Duodenal mucosa (tissue), 2 donors: ENCODE measurements around the gene LST1.

Experiments
- H3K27ac ChIP-seq: one replicate; pipeline ENCODE4 v1.7.0; 2013; ENCODE audit warnings: low read depth, low read length
- H3K27me3 ChIP-seq, 2 donors: one replicate each; pipeline ENCODE4 v1.7.0; 2013; ENCODE audit warnings: low read length in 2 of 2, control low read depth in 1 of 2; ENCODE audit not compliant: insufficient read depth in 2 of 2, control insufficient read depth in 1 of 2
- H3K36me3 ChIP-seq, 2 donors: one replicate each; pipeline ENCODE4 v1.7.0; 2013; ENCODE audit warnings: low read length in 2 of 2, control low read depth in 1 of 2; ENCODE audit not compliant: insufficient read depth in 2 of 2, control insufficient read depth in 1 of 2
- H3K4me1 ChIP-seq, 2 donors: one replicate each; pipeline ENCODE4 v1.7.0; 2013; ENCODE audit warnings: low read length in 2 of 2, control low read depth in 1 of 2; ENCODE audit not compliant: insufficient read depth in 2 of 2, control insufficient read depth in 1 of 2
- H3K4me3 ChIP-seq, 2 donors: one replicate each; pipeline ENCODE4 v1.7.0; 2013; ENCODE audit warnings: low read length in 2 of 2, low read depth in 1 of 2
- H3K9ac ChIP-seq, 2 donors: one replicate each; pipeline ENCODE4 v1.7.0; 2013; ENCODE audit warnings: low read length in 2 of 2, low read depth in 1 of 2
- H3K9me3 ChIP-seq, 2 donors: one replicate each; pipeline ENCODE4 v1.7.0; 2013; ENCODE audit warnings: low read length in 2 of 2, control low read depth in 1 of 2; ENCODE audit not compliant: control insufficient read depth in 1 of 2

Gene LST1

DNA sequence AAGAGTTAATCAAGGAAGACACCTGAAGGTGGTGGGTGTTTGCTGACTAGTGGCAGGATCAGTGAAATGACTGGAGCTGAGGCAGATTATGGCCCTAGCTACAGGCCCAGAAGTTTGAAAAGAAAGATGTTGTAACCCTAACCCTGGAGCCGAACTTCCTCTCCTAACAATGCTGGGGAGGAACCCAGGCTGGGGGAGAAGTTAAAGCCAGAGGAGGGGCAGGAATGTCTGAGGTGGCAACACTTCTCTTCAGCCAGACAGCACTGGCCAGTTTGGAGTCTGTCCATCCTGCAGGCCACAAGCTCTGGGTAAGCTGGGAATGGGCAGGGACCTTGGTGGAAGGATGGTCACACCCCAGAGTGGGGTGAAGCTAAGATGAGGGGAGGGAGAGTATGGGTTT lies at the start of gene LST1:
Gene LST1, plus strand, starts transcription at position 270 of the 400 bp plus-strand sequence. CDS start 1,023 bp downstream, outside the sequence.
- H3K27ac ChIP-seq, result no peak within 1 kb of the TSS

DNA sequence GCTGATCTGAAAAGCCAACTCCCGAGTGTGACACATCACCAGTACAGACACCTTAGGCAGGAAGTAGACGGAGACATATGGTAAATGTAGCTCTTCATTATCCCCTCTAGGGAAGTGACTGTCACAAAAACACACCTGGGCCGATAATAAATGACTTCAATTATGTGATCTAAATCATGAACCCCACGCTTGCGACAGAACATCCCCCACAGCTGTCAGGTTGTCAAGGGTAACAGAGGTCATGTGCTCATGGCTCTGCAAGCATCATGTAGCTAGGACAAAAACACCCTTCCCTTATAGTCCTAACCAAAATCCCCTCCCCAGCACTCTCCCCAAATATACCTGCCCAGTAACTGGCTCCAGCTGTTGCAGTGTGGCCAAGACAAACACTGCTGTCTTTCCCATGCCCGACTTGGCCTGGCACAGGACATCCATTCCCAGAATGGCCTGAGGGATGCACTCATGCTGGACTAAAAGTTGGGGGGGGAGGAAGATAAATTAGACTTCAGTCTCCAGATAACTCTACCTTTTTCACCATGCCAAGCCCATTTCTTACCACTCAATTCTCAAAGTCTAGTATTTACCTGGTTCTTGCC lies 47.2 kb upstream of the LST1 start:
- Histone ChIP-seq H3K4me1 (peaks cover 26% of the 10 kb centered on the region in 2 donors), H3K27ac (no peak overlapping the region), H3K9ac (peak overlapping the region in 1 of 2 donors; percentile 95), H3K27me3 (no peaks in the 10 kb centered on the region), H3K36me3 (peaks cover 46 to 64% of the 10 kb centered on the region in 2 donors), H3K4me3 (peak overlapping the region in 1 of 2 donors; percentile 85), H3K9me3 (no peaks in the 10 kb centered on the region)

More for the DNA sequence above, at the start of gene LST1:
- H3K36me3 ChIP-seq, result no peaks in the 10 kb centered on the region
- no peaks in the 10 kb centered on the region for H3K9me3 ChIP-seq
- H3K9ac ChIP-seq, result peak within 1 kb of the TSS in 1 of 2 donors; percentile 34
- H3K27me3 ChIP-seq, result peaks cover 0 to 5% of the 10 kb centered on the region in 2 donors
- H3K4me1 ChIP-seq, result peaks cover 12 to 27% of the 10 kb centered on the region in 2 donors
- peak within 1 kb of the TSS; percentile 23 to 45 for H3K4me3 ChIP-seq

DNA sequence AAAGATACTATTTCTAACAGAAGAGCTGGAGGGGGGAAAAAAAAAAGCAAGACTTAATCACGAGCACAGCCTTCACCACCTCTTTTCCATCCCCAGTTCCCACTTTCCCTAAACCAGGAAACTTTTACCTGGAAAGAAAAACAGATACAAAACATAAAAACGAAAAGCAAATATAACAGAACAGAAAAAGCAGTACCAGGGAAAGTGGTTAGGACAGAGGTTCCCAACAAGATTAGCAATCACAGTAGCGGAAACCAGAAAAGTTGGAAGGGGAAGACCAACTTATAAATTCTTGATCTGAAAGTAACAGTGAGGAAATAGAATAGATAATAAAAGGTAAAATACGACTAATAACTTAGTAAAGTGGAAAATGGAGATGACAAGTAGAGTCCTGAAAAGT lies 45.4 kb upstream of the LST1 start:
- Histone ChIP-seq H3K36me3 (peaks cover 30 to 46% of the 10 kb centered on the region in 2 donors), H3K4me1 (peaks cover 26% of the 10 kb centered on the region in 2 donors), H3K9me3 (no peaks in the 10 kb centered on the region), H3K9ac (peak overlapping the region; percentile 67 to 95), H3K27me3 (no peaks in the 10 kb centered on the region), H3K4me3 (peak overlapping the region; percentile 85 to 91), H3K27ac (no peak overlapping the region)

DNA sequence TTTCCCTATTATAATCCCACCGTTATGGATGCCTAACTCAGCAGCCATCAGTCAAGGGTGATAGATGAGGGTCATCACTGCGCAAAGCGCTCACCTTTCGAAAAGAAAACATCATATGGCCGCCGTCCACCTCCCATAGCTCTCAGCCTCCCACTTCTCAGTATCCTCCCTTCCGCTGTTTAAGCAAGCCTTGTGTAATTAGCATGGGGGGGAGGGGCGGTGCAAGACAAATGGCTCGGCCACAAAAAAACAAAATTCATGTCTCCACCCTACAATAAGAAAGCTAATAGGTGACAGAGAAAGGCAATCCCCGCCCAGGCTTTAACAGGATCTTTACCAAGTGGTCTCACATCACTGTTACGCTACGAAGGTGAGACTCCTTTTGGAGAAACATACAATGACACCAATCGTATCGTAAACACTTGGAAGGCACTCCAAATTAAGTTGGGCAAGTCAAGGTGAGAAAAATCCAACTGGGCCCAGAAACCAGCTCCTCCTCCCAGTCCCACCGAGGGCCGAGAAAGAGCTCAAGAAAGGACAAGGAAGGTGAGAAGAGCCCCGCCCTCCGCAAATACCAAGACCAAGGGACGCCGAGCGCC lies 44.9 kb upstream of the LST1 start:
- Histone ChIP-seq H3K27me3 (no peaks in the 10 kb centered on the region), H3K9me3 (no peaks in the 10 kb centered on the region), H3K4me1 (peaks cover 26 to 27% of the 10 kb centered on the region in 2 donors), H3K4me3 (peak overlapping the region; percentile 85 to 91), H3K36me3 (peaks cover 24 to 41% of the 10 kb centered on the region in 2 donors), H3K27ac (peak overlapping the region; percentile 89), H3K9ac (peak overlapping the region; percentile 67 to 95)

DNA sequence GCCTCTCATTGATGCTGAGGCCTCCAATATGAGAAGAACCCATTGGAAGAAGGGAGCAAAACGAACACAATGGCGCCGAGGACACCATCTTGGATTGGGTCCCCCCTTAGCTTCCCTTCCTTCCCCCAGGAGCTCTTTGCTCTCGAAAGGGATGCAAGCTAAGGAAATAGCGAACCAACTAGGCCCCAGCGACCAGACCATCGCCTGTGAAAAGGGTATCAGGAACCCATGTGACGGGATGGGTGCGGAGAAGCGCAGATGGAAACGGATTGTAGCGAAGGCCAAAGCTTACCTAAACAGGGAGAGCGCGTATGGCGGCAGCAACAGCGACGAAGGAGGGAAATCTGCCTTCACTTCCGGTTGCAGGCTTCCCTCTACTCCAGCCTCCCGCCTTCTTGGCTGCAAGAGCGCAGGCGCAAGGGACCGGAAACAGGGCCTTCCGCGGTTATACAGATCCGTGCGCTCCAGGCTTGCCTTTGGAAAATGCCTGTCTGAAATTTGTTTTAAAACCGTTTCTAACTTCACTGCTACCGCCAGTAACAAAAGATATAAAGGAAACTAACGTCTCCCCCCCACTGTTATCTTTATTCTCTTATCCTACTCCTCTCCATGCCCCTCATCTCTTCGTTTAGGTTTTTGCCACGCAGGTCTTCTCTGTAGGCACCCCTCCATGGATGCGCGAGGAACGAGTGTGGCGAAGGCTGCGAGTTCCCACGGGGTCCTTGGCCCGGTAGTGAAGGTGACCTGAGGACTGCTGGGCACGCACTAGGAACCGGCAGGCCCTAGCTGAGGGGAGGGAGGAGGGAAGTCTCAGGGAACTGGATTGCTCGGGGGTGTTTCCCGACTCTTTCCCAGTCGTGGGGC lies 44.2 kb upstream of the LST1 start, which contains the start of gene DDX39B:
Gene DDX39B, minus strand, starts transcription at position 346 of the 864 bp plus-strand sequence. CDS start 1,471 bp downstream, outside the sequence.
- Histone ChIP-seq H3K27me3 (no peaks in the 10 kb centered on the region), H3K4me3 (peak within 1 kb of the TSS; percentile 85 to 91), H3K9me3 (no peaks in the 10 kb centered on the region), H3K27ac (peak within 1 kb of the TSS; percentile 89), H3K36me3 (peaks cover 18 to 34% of the 10 kb centered on the region in 2 donors), H3K4me1 (peaks cover 26 to 34% of the 10 kb centered on the region in 2 donors), H3K9ac (peak within 1 kb of the TSS; percentile 67 to 95)

DNA sequence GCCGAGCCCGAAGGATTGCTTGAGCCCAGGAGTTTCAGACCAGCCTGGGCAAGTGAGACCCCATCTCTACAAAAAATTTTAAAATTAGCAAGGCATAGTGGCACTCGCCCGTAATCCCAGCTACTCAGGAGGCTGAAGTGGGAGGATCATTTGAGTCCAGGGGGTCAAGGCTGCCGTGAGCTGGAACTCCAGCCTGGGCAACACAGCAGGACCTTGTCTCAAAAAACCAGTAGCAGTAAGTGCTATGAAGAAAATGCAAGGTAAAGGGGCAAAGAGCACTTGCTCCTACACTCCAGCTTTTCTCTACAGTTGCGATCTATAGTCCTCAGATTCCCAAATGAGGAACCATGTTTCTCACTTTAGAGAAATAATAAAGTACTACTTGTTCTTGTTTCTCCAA lies 42.4 kb upstream of the LST1 start:
- Histone ChIP-seq H3K27ac (no peak overlapping the region), H3K4me1 (peaks cover 32 to 44% of the 10 kb centered on the region in 2 donors)

DNA sequence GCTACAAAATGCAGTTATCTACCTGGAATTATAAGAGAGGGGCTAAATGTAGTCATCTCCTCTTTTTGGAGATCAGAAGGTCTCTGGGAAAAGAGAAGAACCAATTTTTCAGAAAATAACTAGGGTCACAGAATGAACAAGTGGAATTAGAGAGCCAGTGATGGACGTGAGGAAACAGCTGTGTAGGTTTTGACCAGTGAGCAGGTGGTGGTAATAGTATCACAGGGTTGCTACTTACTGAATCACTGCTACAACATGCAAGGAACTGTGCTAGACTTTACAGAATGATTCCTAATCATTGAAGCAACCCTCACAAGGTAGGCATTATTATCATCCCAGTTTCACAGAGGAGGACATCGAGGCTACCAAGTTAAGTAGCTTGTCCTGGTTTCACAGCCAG lies 41.4 kb upstream of the LST1 start:
- H3K36me3 ChIP-seq, result peaks cover 5 to 14% of the 10 kb centered on the region in 2 donors
- no peak overlapping the region for H3K4me3 ChIP-seq
- H3K27me3 ChIP-seq, result no peaks in the 10 kb centered on the region
- no peak overlapping the region for H3K9ac ChIP-seq
- H3K4me1 ChIP-seq, result peaks cover 25 to 35% of the 10 kb centered on the region in 2 donors
- no peak overlapping the region for H3K27ac ChIP-seq
- H3K9me3 ChIP-seq, result no peaks in the 10 kb centered on the region

More for the DNA sequence above, 42.4 kb upstream of the LST1 start:
- H3K9ac ChIP-seq, result no peak overlapping the region
- no peak overlapping the region for H3K4me3 ChIP-seq
- H3K9me3 ChIP-seq, result no peaks in the 10 kb centered on the region
- H3K36me3 ChIP-seq, result peaks cover 15 to 18% of the 10 kb centered on the region in 2 donors
- H3K27me3 ChIP-seq, result no peaks in the 10 kb centered on the region

DNA sequence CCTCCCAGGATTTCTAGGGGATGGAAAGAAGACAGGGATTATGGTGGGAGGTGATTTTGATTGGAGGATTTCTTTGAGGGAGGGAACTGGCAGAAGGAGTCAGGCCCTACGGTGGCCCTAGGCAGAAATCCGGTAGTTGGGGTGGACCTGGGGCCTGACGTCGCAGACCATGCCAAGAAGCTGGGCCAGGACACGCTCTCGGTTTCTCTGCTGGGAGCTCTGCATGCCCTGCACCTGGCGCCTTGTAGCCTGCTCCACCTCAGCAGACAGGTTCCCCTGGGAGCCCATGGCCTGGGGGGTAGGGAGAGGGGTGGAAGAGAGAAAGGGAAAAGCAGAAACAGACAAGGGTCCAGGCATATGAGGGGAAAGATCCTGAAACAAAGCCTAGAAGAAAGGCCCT lies 40.8 kb upstream of the LST1 start:
- Histone ChIP-seq H3K27me3 (no peaks in the 10 kb centered on the region), H3K36me3 (peaks cover 1 to 9% of the 10 kb centered on the region in 2 donors), H3K9me3 (no peaks in the 10 kb centered on the region), H3K27ac (no peak overlapping the region), H3K9ac (no peak overlapping the region), H3K4me3 (no peak overlapping the region), H3K4me1 (peaks cover 19 to 29% of the 10 kb centered on the region in 2 donors)

DNA sequence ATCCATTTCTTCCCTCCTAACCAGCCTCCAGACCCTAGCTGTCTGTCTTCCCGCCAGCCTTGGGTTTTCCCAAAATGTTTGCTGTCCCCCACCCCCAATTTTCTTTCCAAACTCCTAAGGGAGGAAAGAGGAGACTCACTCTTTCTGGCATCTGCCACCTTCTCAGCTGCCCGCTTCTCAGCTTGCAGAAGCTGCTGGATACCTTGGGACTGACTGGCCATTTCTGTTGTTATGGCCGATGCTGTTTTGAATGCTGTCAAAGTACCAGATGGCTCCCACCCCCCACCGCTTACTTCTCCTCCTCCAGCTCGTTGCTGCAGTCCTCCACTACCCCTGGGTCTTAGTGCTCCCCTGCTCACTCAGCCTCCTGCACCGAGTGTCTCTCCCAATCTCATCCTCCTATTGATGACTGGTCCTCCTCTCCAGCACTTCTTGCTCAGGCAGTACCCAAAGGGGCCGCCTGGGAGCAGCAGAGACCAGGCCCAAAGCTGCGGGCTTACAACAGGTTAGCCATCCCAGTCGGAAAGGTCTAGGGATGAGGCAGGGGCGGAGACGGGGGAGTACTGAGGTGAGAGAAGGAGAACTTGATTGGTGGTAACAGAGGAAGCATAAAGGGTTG lies 39.6 kb upstream of the LST1 start, which contains the start of gene ATP6V1G2:
Gene ATP6V1G2, minus strand, starts transcription at position 270 of the 619 bp plus-strand sequence. Its CDS starts 49 bp downstream, at position 221.
- H3K9ac ChIP-seq, result peak within 1 kb of the TSS; percentile 71 to 74
- H3K27me3 ChIP-seq, result no peaks in the 10 kb centered on the region
- no peaks in the 10 kb centered on the region for H3K9me3 ChIP-seq
- peaks cover 0 to 17% of the 10 kb centered on the region in 2 donors for H3K36me3 ChIP-seq
- H3K4me3 ChIP-seq, result peak within 1 kb of the TSS; percentile 70 to 82
- peak within 1 kb of the TSS; percentile 1 for H3K27ac ChIP-seq
- H3K4me1 ChIP-seq, result peaks cover 16 to 25% of the 10 kb centered on the region in 2 donors
